ENCODE results near the gene NFKB1. TPM values are rescaled to one million over a fixed set of nuclear protein-coding genes. Genes with fewer than 3 reads are reported as not detected.

The NFKB1 gene
- total RNA-seq, 6 experiments from 2014 or later, result 21.7 to 31.3 (median 27.5) TPM

GRCh38 chr4:102500352-102500695, 835 bp upstream of the NFKB1 start:
- Mint-ChIP-seq H3K4me1 (ENCODE audit: low read depth) (peaks cover 56% of the 10 kb centered on the region), H3K36me3 (ENCODE audit: low read depth) (0 out of 2 replicates have a peak, but pooled peaks cover 4% of the 10 kb centered on the region), H3K27ac (peak overlapping the region; percentile 79), H3K27me3 (ENCODE audit: insufficient read depth) (peaks cover 4% of the 10 kb centered on the region; the same call in 1 of the 2 replicates), H3K4me3 (peak overlapping the region; percentile 83), H3K9me3 (no peaks in the 10 kb centered on the region)
- DNase-seq, result no peak
- no peak for TF ChIP-seq CTCF (IDR thresholded peaks at IDR 0.05)

GRCh38 chr4:102501447-102501696, 213 bp downstream of the NFKB1 start:
- Mint-ChIP-seq H3K36me3 (ENCODE audit: low read depth) (0 out of 2 replicates have a peak, but pooled peaks cover 4% of the 10 kb centered on the region), H3K9me3 (no peaks in the 10 kb centered on the region), H3K27ac (peak overlapping the region; percentile 96), H3K4me3 (peak overlapping the region; percentile 92), H3K27me3 (ENCODE audit: insufficient read depth) (peaks cover 4% of the 10 kb centered on the region; the same call in 1 of the 2 replicates), H3K4me1 (ENCODE audit: low read depth) (peaks cover 56% of the 10 kb centered on the region)
- DNase-seq, result no peak
- no peak for TF ChIP-seq CTCF (IDR thresholded peaks at IDR 0.05)

- Mint-ChIP-seq H3K9me3 (no peaks in the 10 kb centered on the region), H3K27ac (peak overlapping the region; percentile 96), H3K4me3 (peak overlapping the region; percentile 92), H3K4me1 (ENCODE audit: low read depth) (peaks cover 47% of the 10 kb centered on the region), H3K36me3 (ENCODE audit: low read depth) (0 out of 2 replicates have a peak, but pooled peaks cover 4% of the 10 kb centered on the region), H3K27me3 (ENCODE audit: insufficient read depth) (peaks cover 4% of the 10 kb centered on the region; the same call in 1 of the 2 replicates)
- TF ChIP-seq CTCF (IDR thresholded peaks at IDR 0.05), result no peak
- DNase-seq, result no peak
These were observed 1.3 kb downstream of the NFKB1 start for GRCh38 chr4:102502543-102502818.

- H3K36me3 Mint-ChIP-seq (ENCODE audit: low read depth), result 0 out of 2 replicates have a peak, but pooled peaks cover 4% of the 10 kb centered on the region
- H3K27me3 Mint-ChIP-seq (ENCODE audit: insufficient read depth), result peaks cover 4% of the 10 kb centered on the region; the same call in 1 of the 2 replicates
- DNase-seq, result no peak
- no peak for TF ChIP-seq CTCF (IDR thresholded peaks at IDR 0.05)
- peaks cover 46% of the 10 kb centered on the region for H3K4me1 Mint-ChIP-seq (ENCODE audit: low read depth)
- H3K9me3 Mint-ChIP-seq, result no peaks in the 10 kb centered on the region
- H3K4me3 Mint-ChIP-seq, result peak overlapping the region; percentile 92
- no peak overlapping the region for H3K27ac Mint-ChIP-seq
These were observed 2.2 kb downstream of the NFKB1 start for GRCh38 chr4:102503301-102503746.

GRCh38 chr4:102503831-102504786, 3.0 kb downstream of the NFKB1 start:
- Mint-ChIP-seq H3K4me3 (peak overlapping the region; percentile 92), H3K9me3 (no peaks in the 10 kb centered on the region), H3K36me3 (ENCODE audit: low read depth) (no peaks in the 10 kb centered on the region), H3K27ac (no peak overlapping the region), H3K4me1 (ENCODE audit: low read depth) (peaks cover 42% of the 10 kb centered on the region), H3K27me3 (ENCODE audit: insufficient read depth) (peaks cover 4% of the 10 kb centered on the region; the same call in 1 of the 2 replicates)
- TF ChIP-seq CTCF (IDR thresholded peaks at IDR 0.05), result no peak
- DNase-seq, result no peak

Measured in HFFc6 (cell line).